Activated T-helper 1 cell treated with anti-CD3 and anti-CD28 coated beads, Interleukin-2, amount 50 U/mL, for 16 hours (primary cell): Measurements from ENCODE around the gene ZC3H18.
A peak's percentile ranks its signal among the peaks of the same experiment; 100 is the strongest.

Source experiments
- DNase-seq, 2 donors: peaks; one replicate each; pipeline ENCODE4 v3.0.0-alpha.2; 2020; ENCODE audit warnings: low read depth in 1 of 2, low spot score in 1 of 2

The ZC3H18 gene

DNA sequence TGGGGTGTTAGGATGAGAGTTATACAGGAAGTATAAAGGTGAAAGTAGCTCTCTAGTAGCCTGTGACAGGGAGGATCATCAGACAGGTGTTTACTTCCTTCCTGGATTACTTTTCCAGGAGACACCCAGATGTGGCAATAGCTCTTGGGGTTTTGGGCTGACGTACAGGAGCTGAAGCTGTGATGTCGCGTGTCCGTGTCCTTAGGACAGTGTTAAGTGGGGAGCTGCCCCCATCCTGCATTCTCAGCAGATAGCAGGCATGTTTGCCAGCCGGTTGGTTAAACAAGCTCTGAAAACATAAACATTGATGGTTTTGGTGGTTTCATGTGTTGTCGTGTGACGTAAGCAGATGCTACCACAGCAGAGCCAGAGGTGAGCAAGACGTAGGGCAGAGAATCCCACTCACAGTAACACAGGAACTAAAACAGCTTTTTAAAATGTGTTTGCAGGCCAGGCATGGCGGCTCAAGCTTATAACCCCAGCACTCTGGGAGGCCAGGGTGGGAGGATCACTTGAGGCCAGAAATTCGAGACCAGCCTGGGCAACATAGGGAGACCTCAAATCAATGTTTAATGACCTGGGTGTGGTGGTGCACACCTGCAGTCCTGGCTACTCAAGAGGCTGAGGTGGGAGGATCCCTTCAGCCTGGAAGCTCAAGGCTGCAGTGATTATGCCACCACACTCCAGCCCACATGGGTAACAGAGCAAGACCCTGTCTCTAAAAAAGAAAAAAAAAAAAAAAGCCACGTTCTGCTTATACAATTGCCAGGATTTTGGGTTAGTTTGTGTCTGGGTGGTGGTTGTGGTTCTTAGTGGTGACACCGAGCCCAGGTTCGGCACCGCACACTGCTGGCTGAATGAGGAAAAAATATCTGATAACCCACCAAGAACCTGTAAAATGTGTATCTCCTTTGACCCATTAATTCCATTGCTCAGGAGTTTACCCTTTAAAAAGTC, 49.9 kb downstream of the ZC3H18 start:
- DNase-seq, result peak; percentile 26 to 57

DNA sequence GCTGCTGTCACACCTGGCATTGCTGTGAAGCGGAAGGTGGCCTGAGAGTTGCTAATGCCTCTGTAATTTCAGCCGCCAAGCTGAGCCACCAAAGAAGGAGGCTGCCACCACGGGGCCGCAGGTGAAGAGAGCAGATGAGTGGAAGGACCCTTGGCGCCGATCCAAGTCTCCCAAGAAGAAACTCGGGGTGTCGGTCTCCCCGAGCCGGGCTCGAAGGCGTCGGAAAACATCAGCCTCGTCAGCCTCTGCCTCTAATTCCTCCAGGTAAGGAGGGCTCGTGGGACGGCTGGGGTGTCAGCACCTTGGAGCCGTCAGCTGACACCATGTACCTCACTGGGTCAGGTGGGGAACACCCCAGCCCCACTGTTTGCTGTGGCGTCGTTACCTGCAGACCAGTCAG, 51.9 kb downstream of the ZC3H18 start:
- DNase-seq, result no peak

DNA sequence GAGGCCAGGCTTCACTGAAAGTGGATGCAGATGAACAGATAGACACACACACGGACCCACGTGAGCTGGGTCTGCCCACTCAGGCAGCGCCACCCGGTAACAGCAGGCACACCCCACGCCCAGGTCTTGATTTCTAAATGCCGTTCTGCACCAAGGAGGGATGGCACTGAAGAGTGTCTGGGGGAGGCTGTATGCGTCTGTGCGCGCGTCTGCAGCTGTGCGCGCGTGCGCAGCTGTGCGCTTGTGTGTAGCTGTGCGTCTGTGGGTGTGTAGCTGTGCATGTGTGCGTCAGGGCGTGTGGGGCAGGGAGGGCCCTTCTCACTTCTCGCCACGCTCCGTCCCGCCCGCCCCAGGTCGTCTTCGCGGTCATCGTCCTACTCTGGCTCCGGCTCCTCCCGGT, 52.7 kb downstream of the ZC3H18 start:
- DNase-seq, result no peak

DNA sequence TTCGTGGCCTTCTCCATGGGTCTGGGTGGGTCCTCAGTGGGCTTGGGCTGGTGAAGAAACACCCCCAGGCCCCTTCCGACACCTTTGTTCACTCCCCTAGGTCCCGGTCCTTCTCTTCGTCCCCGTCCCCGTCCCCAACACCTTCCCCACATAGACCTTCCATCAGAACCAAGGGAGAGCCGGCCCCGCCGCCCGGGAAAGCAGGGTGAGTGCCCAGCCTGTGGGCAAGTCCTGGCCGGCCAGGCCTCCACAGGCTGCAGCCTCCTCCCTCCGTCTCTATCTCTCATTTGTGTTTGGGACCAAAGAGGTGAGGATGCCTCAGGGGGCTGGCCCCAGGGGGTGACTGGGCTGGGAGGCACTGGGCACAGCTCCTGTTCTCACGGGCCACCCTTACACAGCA, 53.7 kb downstream of the ZC3H18 start:
- no peak for DNase-seq

GRCh38 chr16:88624481-88624880, 54.3 kb downstream of the ZC3H18 start:
- no peak for DNase-seq

GRCh38 chr16:88624977-88625576, 54.9 kb downstream of the ZC3H18 start:
- DNase-seq, result no peak

- no peak for DNase-seq
Measured at GRCh38 chr16:88626646-88627045, 56.4 kb downstream of the ZC3H18 start.

DNA sequence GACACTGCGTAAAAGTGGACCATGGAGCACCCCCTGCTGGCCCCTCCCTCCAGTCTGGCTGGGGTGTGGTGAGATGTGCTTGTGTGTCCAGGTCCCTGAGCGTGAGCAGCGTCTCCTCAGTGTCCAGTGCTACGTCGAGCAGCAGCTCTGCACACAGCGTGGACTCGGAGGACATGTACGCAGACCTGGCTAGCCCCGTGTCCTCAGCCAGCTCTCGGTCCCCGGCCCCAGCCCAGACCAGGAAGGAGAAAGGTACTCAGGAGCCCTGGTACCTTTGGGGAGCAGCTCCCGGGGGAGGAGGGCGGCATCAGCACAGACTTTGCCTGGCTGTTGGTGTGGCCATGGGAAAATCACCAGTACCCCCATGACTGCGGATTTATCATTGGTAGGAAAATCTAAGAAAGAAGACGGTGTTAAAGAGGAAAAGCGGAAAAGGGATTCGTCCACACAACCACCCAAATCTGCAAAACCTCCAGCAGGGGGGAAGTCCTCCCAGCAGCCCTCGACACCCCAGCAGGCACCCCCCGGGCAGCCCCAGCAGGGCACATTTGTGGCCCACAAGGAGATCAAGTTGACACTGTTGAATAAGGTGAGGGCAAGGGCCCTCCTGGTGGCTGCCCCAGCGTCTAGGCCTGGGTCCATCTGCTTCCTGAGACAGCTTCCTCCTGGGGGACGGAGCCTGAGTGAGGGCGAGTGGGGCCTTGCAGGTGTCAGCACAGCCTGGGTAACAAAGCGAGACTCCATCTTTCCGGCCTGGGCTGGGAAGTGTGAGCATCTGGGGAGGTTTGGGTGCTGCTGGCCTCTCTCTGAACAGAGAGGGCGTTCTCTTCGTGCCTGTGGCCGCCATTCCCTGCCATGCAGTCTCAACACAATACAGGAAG, 57.6 kb downstream of the ZC3H18 start:
- no peak for DNase-seq

- no peak for DNase-seq
Measured at GRCh38 chr16:88628512-88628974, 58.3 kb downstream of the ZC3H18 start.

GRCh38 chr16:88629835-88630234, 59.6 kb downstream of the ZC3H18 start:
- DNase-seq, result no peak

- DNase-seq, result no peak
Measured at GRCh38 chr16:88630433-88630832, 60.2 kb downstream of the ZC3H18 start.

DNA sequence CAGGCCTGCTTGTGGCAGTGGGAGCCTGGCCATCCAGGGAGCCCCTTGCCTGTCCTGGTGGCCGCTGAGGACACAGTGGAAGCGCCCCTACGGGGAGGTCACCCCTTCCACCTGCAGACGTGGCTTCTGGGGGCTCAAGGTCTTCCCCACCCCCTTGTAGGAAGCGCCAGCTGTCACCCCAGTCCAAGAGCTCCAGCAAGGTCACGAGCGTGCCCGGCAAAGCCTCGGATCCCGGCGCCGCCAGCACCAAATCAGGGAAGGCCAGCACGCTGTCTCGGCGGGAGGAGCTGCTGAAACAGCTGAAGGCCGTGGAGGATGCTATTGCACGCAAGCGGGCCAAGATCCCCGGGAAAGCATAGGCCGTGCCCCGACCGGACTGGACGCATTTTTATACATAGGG, 60.7 kb downstream of the ZC3H18 start:
- DNase-seq, result no peak

DNA sequence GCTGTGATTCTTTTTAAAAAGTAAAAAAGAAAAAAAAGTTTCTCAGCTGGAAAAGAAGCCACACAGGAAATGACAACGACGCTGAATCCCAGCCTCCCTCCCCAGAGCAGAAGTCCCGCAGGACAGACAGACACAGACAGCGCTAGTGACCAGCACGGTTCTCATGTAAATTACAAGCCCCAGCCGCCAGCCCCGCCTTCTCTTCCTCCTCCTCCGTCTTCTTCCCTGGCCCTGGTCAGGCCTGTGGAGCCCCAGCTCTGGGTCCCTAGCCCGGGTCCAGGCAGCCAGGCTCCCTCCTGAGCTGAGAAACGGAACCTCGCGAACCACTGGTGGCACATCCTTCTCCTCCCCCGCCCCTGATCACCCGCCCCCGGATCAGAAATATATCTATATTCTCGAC, 61.2 kb downstream of the ZC3H18 start:
- no peak for DNase-seq

DNA sequence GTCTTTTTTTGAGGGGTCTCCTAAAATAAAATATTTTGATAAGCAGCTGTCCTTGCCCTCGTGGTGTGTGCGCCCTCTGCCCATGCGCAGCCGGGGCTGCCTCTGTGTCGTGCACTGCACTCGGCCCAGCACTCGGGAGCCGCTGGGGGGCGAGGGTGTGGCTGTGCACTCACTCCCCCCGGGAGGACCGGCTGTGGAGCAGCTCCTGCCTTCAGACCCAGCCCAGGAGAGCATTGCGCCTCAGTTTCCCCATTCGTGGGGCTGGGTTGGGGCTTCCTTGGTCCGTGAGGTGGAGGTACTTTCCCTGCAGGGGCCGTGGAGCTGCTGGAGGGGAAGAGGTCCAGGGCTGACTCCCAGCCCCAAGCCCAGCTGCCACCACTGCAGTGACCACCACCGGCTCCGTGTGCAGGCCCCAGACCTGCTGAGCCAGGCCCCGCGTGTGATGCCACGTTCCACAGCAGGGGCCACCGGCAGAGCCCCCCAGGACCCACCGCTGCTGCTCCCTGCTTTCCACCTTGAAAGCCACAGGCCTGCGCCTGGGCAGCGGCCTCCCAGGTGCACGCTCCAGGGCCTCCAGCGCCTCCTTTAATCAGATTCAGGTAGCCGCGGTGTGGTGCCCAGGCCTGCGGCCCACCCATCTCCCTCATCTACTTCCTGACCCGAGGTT, 61.9 kb downstream of the ZC3H18 start:
- DNase-seq, result no peak

GRCh38 chr16:88632587-88632930, 62.4 kb downstream of the ZC3H18 start:
- no peak for DNase-seq

- peak; percentile 18 to 35 for DNase-seq
Measured at GRCh38 chr16:88633684-88634140, 63.5 kb downstream of the ZC3H18 start.

DNA sequence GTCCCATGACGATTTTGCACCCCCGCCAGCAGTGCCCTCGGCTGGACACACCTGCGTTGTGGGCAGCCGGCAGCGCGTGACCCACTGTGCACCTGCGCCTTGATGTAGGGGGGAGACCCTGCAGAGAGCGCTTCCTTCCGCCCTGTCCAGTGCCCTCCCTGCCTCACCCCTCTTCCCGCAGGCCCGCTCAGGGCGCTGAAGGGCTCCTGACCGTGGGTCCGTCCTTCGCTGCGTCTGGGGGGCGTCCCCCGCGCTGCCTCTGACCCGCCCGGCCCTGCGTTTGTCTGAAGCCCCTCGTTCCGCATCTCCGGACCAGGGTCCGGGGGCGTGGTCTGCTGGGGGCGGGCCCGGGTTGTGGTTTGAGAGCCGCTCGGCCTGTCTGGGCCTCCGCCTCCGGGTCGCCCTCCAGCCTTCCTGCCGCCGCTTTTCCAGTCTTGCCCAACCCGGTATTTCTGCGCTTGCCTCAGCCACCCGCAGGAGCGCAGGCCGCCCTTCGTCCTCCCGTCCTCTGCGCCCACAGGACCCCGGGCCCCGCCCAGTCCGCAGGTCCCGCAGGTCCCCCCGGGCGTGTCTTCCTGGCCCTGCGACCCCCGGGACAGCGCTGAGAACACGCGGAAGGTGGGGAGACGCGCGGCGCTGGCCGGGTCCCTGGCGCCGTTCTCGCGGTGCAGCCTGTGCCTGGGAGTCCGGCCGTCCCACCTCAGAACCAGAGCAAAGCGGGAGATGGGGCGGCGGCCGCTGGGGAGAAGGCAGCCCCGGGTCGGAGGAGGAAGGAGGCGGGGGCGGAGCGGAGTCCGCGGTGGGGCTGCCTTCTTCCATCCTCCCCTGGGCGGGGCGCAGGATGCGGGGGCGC, 64.2 kb downstream of the ZC3H18 start:
- no peak for DNase-seq

GRCh38 chr16:88634994-88635670, 64.9 kb downstream of the ZC3H18 start:
- no peak for DNase-seq

DNA sequence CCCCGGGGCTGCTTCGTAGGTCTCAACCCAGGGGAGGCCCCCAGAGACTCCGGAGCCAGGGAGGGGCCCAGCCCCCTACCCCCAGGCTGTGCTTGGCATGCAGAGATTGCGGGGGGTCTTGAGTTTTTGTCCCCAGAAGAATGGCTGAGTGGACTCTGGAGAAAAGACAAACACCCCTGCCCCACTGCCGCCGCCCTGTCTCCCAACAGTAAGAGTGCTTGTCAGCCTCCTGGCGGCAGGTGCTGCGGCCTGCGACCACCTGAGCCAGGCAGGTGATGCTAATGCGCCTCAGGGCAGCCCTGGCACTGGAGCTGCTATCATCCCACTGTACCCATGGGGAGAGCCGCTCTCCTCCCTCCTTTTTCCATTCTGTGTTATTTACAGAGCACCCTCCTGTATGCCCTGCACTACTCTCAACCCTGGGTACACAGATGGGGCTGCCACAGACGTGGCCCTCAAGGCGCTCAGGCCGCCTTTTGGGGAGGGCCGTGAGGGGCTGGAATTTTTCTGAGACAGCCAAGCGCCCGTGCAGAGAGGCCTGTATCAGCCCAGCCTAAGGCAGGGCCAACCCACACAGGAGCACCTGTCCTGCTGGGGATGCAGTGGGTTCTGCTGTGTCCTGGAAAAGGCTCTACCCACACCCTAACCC, 65.6 kb downstream of the ZC3H18 start:
- no peak for DNase-seq
